T-helper 1 cell treated with Interleukin-12 subunit alpha and Interleukin-12 subunit beta and Interleukin-4 antibody, amounts not matched to agents 30 μg/mL and 1 μg/mL, for 36 hours (primary cell): ENCODE results near the gene LIN7A.
"Not testable (repeated sequence)": the region's sequence is repeated elsewhere in the genome, so short reads cannot be mapped to it uniquely, and the experiment has no call there.

Source experiments
- H3K27ac Mint-ChIP-seq: one replicate; pipeline ENCODE4 v1.8.0; 2021; ENCODE audit warnings: mild to moderate bottlenecking, mixed read lengths
- H3K27me3 Mint-ChIP-seq: one replicate; pipeline ENCODE4 v1.8.0; 2021; ENCODE audit warnings: low read depth, mixed read lengths
- H3K36me3 Mint-ChIP-seq: one replicate; pipeline ENCODE4 v1.8.0; 2021; ENCODE audit warnings: low read depth, mixed read lengths
- H3K4me1 Mint-ChIP-seq: one replicate; pipeline ENCODE4 v1.8.0; 2021; ENCODE audit warnings: low read depth, mixed read lengths
- H3K4me3 Mint-ChIP-seq: one replicate; pipeline ENCODE4 v1.8.0; 2021; ENCODE audit warnings: mild to moderate bottlenecking, moderate library complexity, mixed read lengths
- H3K9me3 Mint-ChIP-seq: one replicate; pipeline ENCODE4 v1.8.0; 2021; ENCODE audit warnings: mixed read lengths

The LIN7A gene

GRCh38 chr12:80791863-80792262 is 145.9 kb downstream of the LIN7A start:
- H3K36me3 Mint-ChIP-seq: no peaks in the 10 kb centered on the region
- no peak overlapping the region for H3K4me3 Mint-ChIP-seq
- H3K4me1 Mint-ChIP-seq: no peaks in the 10 kb centered on the region
- H3K27ac Mint-ChIP-seq: no peak overlapping the region
- peaks cover 8% of the 10 kb centered on the region for H3K9me3 Mint-ChIP-seq
- peaks cover 5% of the 10 kb centered on the region for H3K27me3 Mint-ChIP-seq

DNA sequence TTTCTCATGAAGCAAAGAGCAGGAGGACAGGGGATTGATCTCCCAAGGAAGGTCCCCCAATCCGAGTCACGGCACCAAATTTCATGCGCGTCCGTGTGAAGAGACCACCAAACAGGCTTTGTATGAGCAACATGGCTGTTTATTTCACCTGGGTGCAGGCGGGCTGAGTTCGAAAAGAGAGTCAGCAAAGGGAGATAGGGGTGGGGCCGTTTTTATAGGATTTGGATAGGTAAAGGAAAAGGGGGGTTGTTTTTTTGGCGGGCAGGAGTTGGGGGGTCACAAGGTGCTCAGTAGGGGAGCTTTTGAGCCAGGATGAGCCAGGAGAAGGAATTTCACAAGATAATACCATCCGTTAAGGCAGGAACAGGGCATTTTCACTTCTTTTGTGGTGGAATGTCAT is 149.3 kb downstream of the LIN7A start:
- H3K27ac Mint-ChIP-seq, H3K27me3 Mint-ChIP-seq, H3K36me3 Mint-ChIP-seq, H3K4me1 Mint-ChIP-seq, H3K4me3 Mint-ChIP-seq: not testable (repeated sequence)
- H3K9me3 Mint-ChIP-seq: peaks cover 13% of the 10 kb centered on the region

DNA sequence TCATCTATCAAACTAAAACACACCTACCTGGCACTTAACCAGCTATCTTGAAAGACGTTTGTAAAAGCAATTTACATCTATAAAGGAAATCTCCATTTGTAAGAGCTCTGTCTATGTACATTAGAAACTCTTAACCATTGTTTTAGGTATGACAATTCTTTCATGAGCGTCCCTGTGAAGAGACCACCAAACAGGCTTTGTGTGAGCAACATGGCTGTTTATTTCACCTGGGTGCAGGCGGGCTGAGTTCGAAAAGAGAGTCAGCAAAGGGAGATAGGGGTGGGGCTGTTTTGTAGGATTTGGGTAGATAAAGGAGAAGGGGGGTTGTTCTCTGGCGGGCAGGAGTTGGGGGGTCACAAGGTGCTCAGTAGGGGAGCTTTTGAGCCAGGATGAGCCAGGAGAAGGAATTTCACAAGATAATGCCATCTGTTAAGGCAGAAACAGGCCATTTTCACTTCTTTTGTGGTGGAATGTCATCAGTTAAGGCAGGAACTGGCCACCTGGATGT is 154.7 kb downstream of the LIN7A start:
- H3K27me3 Mint-ChIP-seq, H3K36me3 Mint-ChIP-seq, H3K4me3 Mint-ChIP-seq, H3K4me1 Mint-ChIP-seq, H3K27ac Mint-ChIP-seq: not testable (repeated sequence)
- H3K9me3 Mint-ChIP-seq: peaks cover 17% of the 10 kb centered on the region

GRCh38 chr12:80781313-80781712 is 156.4 kb downstream of the LIN7A start:
- Mint-ChIP-seq H3K27ac (no peak overlapping the region), H3K36me3 (peaks cover 4% of the 10 kb centered on the region), H3K4me3 (no peak overlapping the region), H3K4me1 (peaks cover 14% of the 10 kb centered on the region), H3K9me3 (peaks cover 20% of the 10 kb centered on the region), H3K27me3 (no peaks in the 10 kb centered on the region)

DNA sequence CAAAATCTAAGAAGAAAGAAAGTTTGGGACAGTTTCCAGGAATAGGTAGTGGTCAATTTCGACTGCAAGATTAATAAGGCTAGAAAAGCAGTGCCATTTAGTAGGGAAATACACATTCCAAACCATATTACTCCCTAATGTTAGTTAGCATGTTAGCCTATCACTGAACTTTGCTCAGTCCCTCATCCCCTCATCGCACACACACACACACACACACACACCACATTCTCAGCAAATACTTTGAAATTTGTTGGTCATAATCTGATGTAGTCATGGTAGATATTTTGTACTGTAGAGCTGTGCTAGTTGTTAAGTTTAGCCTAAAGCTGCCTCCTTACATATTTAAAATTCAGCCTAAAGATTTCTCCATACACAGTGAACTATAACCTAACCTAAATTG is 157.0 kb downstream of the LIN7A start:
- H3K9me3 Mint-ChIP-seq: peaks cover 26% of the 10 kb centered on the region
- H3K4me1 Mint-ChIP-seq: peaks cover 14% of the 10 kb centered on the region
- no peak overlapping the region for H3K27ac Mint-ChIP-seq
- no peak overlapping the region for H3K4me3 Mint-ChIP-seq
- H3K36me3 Mint-ChIP-seq: peaks cover 4% of the 10 kb centered on the region
- no peaks in the 10 kb centered on the region for H3K27me3 Mint-ChIP-seq

- Mint-ChIP-seq H3K9me3 (peaks cover 21% of the 10 kb centered on the region), H3K27ac (peak overlapping the region; percentile 64), H3K36me3 (peaks cover 4% of the 10 kb centered on the region), H3K4me3 (peak overlapping the region; percentile 26), H3K27me3 (no peaks in the 10 kb centered on the region), H3K4me1 (peaks cover 16% of the 10 kb centered on the region)
Measured at GRCh38 chr12:80778005-80778541, 159.7 kb downstream of the LIN7A start.

DNA sequence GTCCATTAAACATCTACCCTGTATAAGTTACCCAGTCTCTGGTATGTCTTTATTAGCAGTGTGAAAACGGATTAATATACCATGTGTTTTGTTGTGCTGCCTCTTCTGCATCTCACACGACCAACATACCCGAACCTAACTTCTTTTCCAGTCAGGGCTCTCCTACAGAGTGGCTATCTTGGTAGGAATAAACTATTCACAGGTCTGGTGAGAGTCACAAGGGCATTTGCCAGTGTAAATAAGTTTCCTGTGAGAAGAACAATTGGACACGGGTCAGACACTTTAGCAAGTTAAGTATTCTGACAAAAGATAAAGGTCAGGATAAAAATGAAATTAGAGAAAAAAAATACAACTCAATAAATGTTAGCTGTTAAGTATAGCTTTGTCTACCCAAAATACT is 160.1 kb downstream of the LIN7A start:
- peaks cover 4% of the 10 kb centered on the region for H3K36me3 Mint-ChIP-seq
- H3K27me3 Mint-ChIP-seq: no peaks in the 10 kb centered on the region
- peaks cover 16% of the 10 kb centered on the region for H3K4me1 Mint-ChIP-seq
- H3K4me3 Mint-ChIP-seq: no peak overlapping the region
- peak overlapping the region; percentile 49 for H3K27ac Mint-ChIP-seq
- H3K9me3 Mint-ChIP-seq: peaks cover 24% of the 10 kb centered on the region

- Mint-ChIP-seq H3K4me1 (peaks cover 16% of the 10 kb centered on the region), H3K4me3 (no peak overlapping the region), H3K27ac (no peak overlapping the region), H3K27me3 (no peaks in the 10 kb centered on the region), H3K36me3 (peaks cover 4% of the 10 kb centered on the region), H3K9me3 (peaks cover 24% of the 10 kb centered on the region)
Measured at GRCh38 chr12:80776706-80777105, 161.0 kb downstream of the LIN7A start.

GRCh38 chr12:80770958-80771357 is 166.8 kb downstream of the LIN7A start:
- Mint-ChIP-seq H3K27ac (no peak overlapping the region), H3K9me3 (peaks cover 5% of the 10 kb centered on the region), H3K27me3 (no peaks in the 10 kb centered on the region), H3K4me1 (peaks cover 2% of the 10 kb centered on the region), H3K36me3 (no peaks in the 10 kb centered on the region), H3K4me3 (no peak overlapping the region)

GRCh38 chr12:80769553-80770140 is 168.1 kb downstream of the LIN7A start:
- Mint-ChIP-seq H3K4me1 (peaks cover 2% of the 10 kb centered on the region), H3K36me3 (no peaks in the 10 kb centered on the region), H3K27ac (no peak overlapping the region), H3K4me3 (no peak overlapping the region), H3K9me3 (peaks cover 3% of the 10 kb centered on the region), H3K27me3 (no peaks in the 10 kb centered on the region)

GRCh38 chr12:80766897-80767296 is 170.8 kb downstream of the LIN7A start:
- Mint-ChIP-seq H3K36me3 (no peaks in the 10 kb centered on the region), H3K4me3 (no peak overlapping the region), H3K27ac (no peak overlapping the region), H3K27me3 (no peaks in the 10 kb centered on the region), H3K4me1 (no peaks in the 10 kb centered on the region), H3K9me3 (no peaks in the 10 kb centered on the region)

- Mint-ChIP-seq H3K9me3 (no peaks in the 10 kb centered on the region), H3K36me3 (no peaks in the 10 kb centered on the region), H3K4me1 (no peaks in the 10 kb centered on the region), H3K27me3 (no peaks in the 10 kb centered on the region), H3K4me3 (no peak overlapping the region), H3K27ac (no peak overlapping the region)
Measured at GRCh38 chr12:80766210-80766609, 171.5 kb downstream of the LIN7A start.

DNA sequence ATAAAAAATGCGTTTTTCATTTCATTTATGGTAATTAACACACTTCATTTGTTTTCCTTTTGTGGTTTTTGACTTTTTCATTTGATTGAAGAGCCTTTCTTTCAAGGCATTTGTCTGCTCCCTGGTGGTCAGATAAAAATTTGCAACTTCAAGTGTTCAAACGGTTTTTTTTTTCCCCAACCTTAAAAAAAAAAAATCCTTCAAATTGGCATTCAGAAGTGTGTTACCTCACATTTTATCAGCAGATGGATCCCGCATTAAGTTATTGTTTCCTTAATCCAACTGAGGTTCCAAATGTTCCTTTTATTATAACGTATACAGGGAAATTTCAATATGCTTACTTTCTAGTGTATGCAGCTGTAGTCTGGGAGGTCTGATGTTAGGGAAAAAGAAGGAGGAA is 173.9 kb downstream of the LIN7A start:
- Mint-ChIP-seq H3K4me1 (no peaks in the 10 kb centered on the region), H3K4me3 (no peak overlapping the region), H3K36me3 (no peaks in the 10 kb centered on the region), H3K9me3 (no peaks in the 10 kb centered on the region), H3K27ac (no peak overlapping the region), H3K27me3 (no peaks in the 10 kb centered on the region)

- no peaks in the 10 kb centered on the region for H3K36me3 Mint-ChIP-seq
- no peaks in the 10 kb centered on the region for H3K27me3 Mint-ChIP-seq
- no peak overlapping the region for H3K27ac Mint-ChIP-seq
- H3K9me3 Mint-ChIP-seq: no peaks in the 10 kb centered on the region
- no peaks in the 10 kb centered on the region for H3K4me1 Mint-ChIP-seq
- no peak overlapping the region for H3K4me3 Mint-ChIP-seq
Measured at GRCh38 chr12:80761838-80762237, 175.9 kb downstream of the LIN7A start.

DNA sequence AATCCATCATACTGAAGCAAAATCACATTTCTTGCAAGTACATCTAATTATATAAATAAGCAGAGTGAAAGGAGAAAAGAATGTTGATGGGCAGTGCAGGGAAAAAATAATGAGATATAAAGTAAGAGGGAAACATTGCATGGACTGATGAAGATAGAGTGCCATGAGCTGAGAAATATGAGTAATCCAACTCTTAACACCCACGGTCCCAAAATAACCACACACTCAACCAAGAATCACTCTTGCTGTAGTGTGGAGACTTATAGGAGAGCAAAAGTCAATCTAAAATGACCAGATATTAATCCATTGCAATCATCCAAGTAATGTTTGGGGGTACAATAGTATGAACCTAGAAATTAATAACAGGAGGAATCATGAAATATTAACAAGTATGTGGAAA is 180.9 kb downstream of the LIN7A start:
- Mint-ChIP-seq H3K9me3 (no peaks in the 10 kb centered on the region), H3K36me3 (no peaks in the 10 kb centered on the region), H3K27ac (no peak overlapping the region), H3K27me3 (no peaks in the 10 kb centered on the region), H3K4me3 (no peak overlapping the region), H3K4me1 (no peaks in the 10 kb centered on the region)

DNA sequence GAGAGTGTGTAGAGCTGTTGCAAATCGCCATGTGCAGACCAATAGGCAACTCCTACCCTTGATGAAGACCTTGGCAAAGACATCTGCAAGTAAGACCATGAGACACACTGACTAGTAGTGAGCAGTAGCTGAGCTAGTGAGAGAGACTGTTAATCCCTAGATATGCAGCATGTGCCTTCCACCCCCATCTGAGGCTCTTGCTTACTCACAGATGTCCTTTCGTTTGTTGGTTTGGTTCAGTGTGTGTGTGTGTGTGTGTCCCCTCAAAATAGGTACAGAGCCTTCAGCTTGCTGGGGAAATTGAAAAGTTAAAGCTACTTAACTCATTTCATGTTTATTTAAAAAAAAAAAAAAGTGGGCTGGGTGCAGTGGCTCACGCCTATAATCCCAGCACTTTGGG is 183.5 kb downstream of the LIN7A start:
- H3K9me3 Mint-ChIP-seq: no peaks in the 10 kb centered on the region
- no peaks in the 10 kb centered on the region for H3K27me3 Mint-ChIP-seq
- H3K36me3 Mint-ChIP-seq: no peaks in the 10 kb centered on the region
- no peak overlapping the region for H3K4me3 Mint-ChIP-seq
- H3K4me1 Mint-ChIP-seq: no peaks in the 10 kb centered on the region
- no peak overlapping the region for H3K27ac Mint-ChIP-seq
